H1 (cell line): ENCODE data around the gene DLEC1. TPM values are rescaled to one million over a fixed set of nuclear protein-coding genes. Genes with fewer than 3 reads are reported as not detected.

ENCODE experiments used
- CTCF ChIA-PET: fragments of 300-600 bp; sonication (Branson Sonifier 250); formaldehyde crosslinking; loops from one replicate; lab custom pipeline; 2021; ENCODE audit not compliant: partially characterized antibody; lab: Charles Lee
- POLR2A ChIA-PET: fragments of 300-600 bp; sonication (Branson Sonifier 250); formaldehyde crosslinking; loops from one replicate; lab custom pipeline; 2021; ENCODE audit warnings: inconsistent platforms; ENCODE audit not compliant: partially characterized antibody; lab: Charles Lee
- DNase-seq, 2 experiments: peaks; one replicate each; pipeline versions ENCODE4 v3.0.0 to v3.0.0-alpha.2; 2010 to 2022; ENCODE audit warnings: low spot score in 2 of 2, low read depth in 1 of 2, mixed read lengths in 1 of 2
- FAIRE-seq: peaks from 2 replicates; lab custom pipeline; 2011; peaks lifted over from hg19 to GRCh38; lab: Jason Lieb, UNC
- H2AFZ ChIP-seq: 2 replicates; pipeline ENCODE4 v1.8.1; 2012; ENCODE audit warnings: low read length, inconsistent platforms
- H2AK5ac ChIP-seq: 2 replicates; pipeline ENCODE4 v1.6.1; 2013; ENCODE audit warnings: low read depth, low read length
- H2BK120ac ChIP-seq: replicated peaks from 2 replicates; pipeline ENCODE3; 2013; ENCODE audit warnings: low read depth, low read length, inconsistent platforms
- H2BK12ac ChIP-seq: 2 replicates; pipeline ENCODE4 v1.6.1; 2013; ENCODE audit warnings: low read depth, low read length
- H2BK15ac ChIP-seq: 2 replicates; pipeline ENCODE4 v1.6.1; 2013; ENCODE audit warnings: low read length
- H2BK20ac ChIP-seq: 2 replicates; pipeline ENCODE4 v1.6.1; 2013; ENCODE audit warnings: low read length
- H2BK5ac ChIP-seq: 2 replicates; pipeline ENCODE4 v1.6.1; 2013; ENCODE audit warnings: low read depth, low read length
- H3K14ac ChIP-seq: 2 replicates; pipeline ENCODE4 v1.6.1; 2013; ENCODE audit warnings: inconsistent platforms; ENCODE audit not compliant: insufficient read length
- H3K18ac ChIP-seq: 2 replicates; pipeline ENCODE4 v1.6.1; 2013; ENCODE audit warnings: low read length; ENCODE audit errors: extremely low read depth
- H3K23ac ChIP-seq: 2 replicates; pipeline ENCODE4 v1.6.1; 2013; ENCODE audit warnings: inconsistent platforms; ENCODE audit not compliant: insufficient read length
- H3K23me2 ChIP-seq: 2 replicates; pipeline ENCODE4 v1.6.1; 2013; ENCODE audit warnings: low read depth, low read length
- H3K27ac ChIP-seq: 2 replicates; pipeline ENCODE4 v1.6.1; 2011; ENCODE audit warnings: low read depth, low read length, inconsistent platforms
- H3K27me3 ChIP-seq, 4 experiments: replicated peaks in 1 of 4; 1 replicate in 1 of 4; 2 replicates in 3 of 4; pipeline versions ENCODE4 v1.6.1 to v1.8.1; 2011 to 2013; ENCODE audit warnings: low read length in 3 of 4, mild to moderate bottlenecking in 3 of 4, inconsistent platforms in 2 of 4, mixed read lengths in 2 of 4, moderate library complexity in 1 of 4; ENCODE audit not compliant: control insufficient read depth in 3 of 4, insufficient read depth in 3 of 4; ENCODE audit errors: extremely low read depth in 1 of 4
- H3K36me3 ChIP-seq, 4 experiments: 2 replicates each; pipeline versions ENCODE4 v1.6.1 to v1.8.1; 2011 to 2013; ENCODE audit warnings: mild to moderate bottlenecking in 4 of 4, low read length in 3 of 4, moderate library complexity in 2 of 4, control low read depth in 1 of 4, inconsistent platforms in 1 of 4; ENCODE audit not compliant: insufficient read depth in 4 of 4, control insufficient read depth in 2 of 4
- H3K4ac ChIP-seq: replicated peaks from 2 replicates; pipeline ENCODE3; 2013; ENCODE audit warnings: low read length, low read depth, mixed read lengths, inconsistent platforms; ENCODE audit not compliant: insufficient read length
- H3K4me1 ChIP-seq, 4 experiments: replicated peaks in 1 of 4; 1 replicate in 1 of 4; 2 replicates in 3 of 4; pipeline versions ENCODE4 v1.6.1 to v1.8.1; 2011 to 2013; ENCODE audit warnings: low read length in 3 of 4, inconsistent platforms in 2 of 4, mixed read lengths in 1 of 4; ENCODE audit not compliant: insufficient read depth in 4 of 4, control insufficient read depth in 3 of 4
- H3K4me2 ChIP-seq, 2 experiments: 2 replicates each; pipeline versions ENCODE4 v1.6.1 to v1.8.1; 2011 to 2013; ENCODE audit warnings: low read depth in 2 of 2, low read length in 2 of 2, control low read depth in 1 of 2, inconsistent platforms in 1 of 2, mild to moderate bottlenecking in 1 of 2; ENCODE audit not compliant: insufficient read depth in 1 of 2
- H3K4me3 ChIP-seq, 4 experiments: fragments of 200-600, 300-600 bp in 1 of 4; sonication (generic), shearing (Covaris generic), sonication (Bioruptor Twin) in 1 of 4; 2 replicates each; pipeline versions ENCODE4 v1.5.1 to v1.8.1; 2011 to 2016; ENCODE audit warnings: low read length in 4 of 4, low read depth in 3 of 4, control low read depth in 2 of 4, inconsistent platforms in 2 of 4, mild to moderate bottlenecking in 2 of 4, mixed read lengths in 1 of 4, moderate library complexity in 1 of 4; ENCODE audit not compliant: insufficient read depth in 2 of 4; ENCODE audit errors: extremely low read depth in 1 of 4
- H3K56ac ChIP-seq: replicated peaks from 2 replicates; pipeline ENCODE3; 2013; ENCODE audit warnings: low read depth, mild to moderate bottlenecking, mixed read lengths, low read length, inconsistent platforms; ENCODE audit not compliant: insufficient read length
- H3K79me1 ChIP-seq: 2 replicates; pipeline ENCODE4 v1.6.1; 2013; ENCODE audit warnings: low read depth, low read length, control low read depth
- H3K79me2 ChIP-seq, 2 experiments: 2 replicates each; pipeline versions ENCODE4 v1.6.1 to v1.8.1; 2012 to 2013; ENCODE audit warnings: low read length in 2 of 2, mild to moderate bottlenecking in 2 of 2, inconsistent platforms in 1 of 2; ENCODE audit not compliant: insufficient read depth in 2 of 2, control insufficient read depth in 1 of 2
- H3K9ac ChIP-seq, 4 experiments: replicated peaks in 1 of 4; 1 replicate in 1 of 4; 2 replicates in 3 of 4; pipeline versions ENCODE4 v1.6.1 to v1.8.1; 2011 to 2013; ENCODE audit warnings: low read depth in 3 of 4, low read length in 3 of 4, control low read depth in 2 of 4, mild to moderate bottlenecking in 2 of 4, moderate library complexity in 2 of 4, inconsistent platforms in 1 of 4; ENCODE audit errors: extremely low read depth in 1 of 4
- H3K9me3 ChIP-seq, 2 experiments: 2 replicates each; pipeline versions ENCODE4 v1.6.1 to v1.8.1; 2012 to 2013; ENCODE audit warnings: mild to moderate bottlenecking in 2 of 2, moderate library complexity in 2 of 2, control low read depth in 1 of 2, inconsistent platforms in 1 of 2, low read depth in 1 of 2, low read length in 1 of 2, mixed read lengths in 1 of 2; ENCODE audit not compliant: insufficient read depth in 2 of 2
- H4K20me1 ChIP-seq, 2 experiments: replicated peaks in 1 of 2; 2 replicates each; pipeline versions ENCODE3 to v1.8.1; 2011 to 2013; ENCODE audit warnings: inconsistent platforms in 2 of 2, low read length in 2 of 2, mild to moderate bottlenecking in 1 of 2; ENCODE audit not compliant: insufficient read depth in 2 of 2, control insufficient read depth in 1 of 2
- H4K5ac ChIP-seq: 2 replicates; pipeline ENCODE4 v1.6.1; 2013; ENCODE audit warnings: low read length, low read depth, mixed read lengths, inconsistent platforms; ENCODE audit not compliant: insufficient read length
- H4K8ac ChIP-seq: 2 replicates; pipeline ENCODE4 v1.8.0; 2013; ENCODE audit warnings: mild to moderate bottlenecking, moderate library complexity, low read length, inconsistent platforms; ENCODE audit not compliant: insufficient read depth; ENCODE audit errors: extremely low read depth
- H4K91ac ChIP-seq: replicated peaks from 2 replicates; pipeline ENCODE3; 2013; ENCODE audit warnings: low read length, mixed read lengths, inconsistent platforms; ENCODE audit not compliant: insufficient read length
- BCL11A ChIP-seq, 2 experiments: IDR thresholded peaks; one replicate each; pipeline ENCODE4 v1.6.1; 2011; ENCODE audit warnings: low read depth in 2 of 2, low read length in 2 of 2, mild to moderate bottlenecking in 2 of 2
- HDAC6 ChIP-seq: IDR thresholded peaks from one replicate; pipeline ENCODE4 v1.7.1; 2012; ENCODE audit warnings: low read depth, mild to moderate bottlenecking, inconsistent platforms, low read length, moderate library complexity
- RNF2 ChIP-seq: fragments of 200-900, 300-1000 bp; sonication (generic); IDR thresholded peaks from 2 replicates; pipeline ENCODE4 v1.7.1; 2016; ENCODE audit warnings: borderline replicate concordance, low read depth, mild to moderate bottlenecking, antibody characterized with exemption, low read length; ENCODE audit not compliant: poor library complexity, severe bottlenecking; ENCODE audit errors: missing control alignments
- SAP30 ChIP-seq: fragments of 300-600 bp; sonication (generic); IDR thresholded peaks from 2 replicates; pipeline ENCODE4 v1.7.1; 2012; ENCODE audit warnings: low read length, moderate library complexity, mild to moderate bottlenecking, inconsistent platforms; ENCODE audit not compliant: insufficient read depth, insufficient replicate concordance
- WGBS, 2 experiments: shearing (Covaris generic) in 1 of 2; methylation state at CpG; one replicate each; pipeline versions ENCODE4 v1.1.6 to v1.1.7; 2013 to 2015; ENCODE audit warnings: low lambda C conversion rate in 2 of 2, mixed read lengths in 2 of 2, inconsistent platforms in 1 of 2, low coverage in 1 of 2, missing lambda C conversion rate in 1 of 2; ENCODE audit not compliant: insufficient replicate concordance in 2 of 2, insufficient coverage in 1 of 2, insufficient read length in 1 of 2; ENCODE audit errors: extremely low coverage in 1 of 2, missing lambda C conversion rate in 1 of 2; 5-methylcytosine and 5-hydroxymethylcytosine counted together
- polyA plus RNA-seq, 7 experiments: library from polyadenylated mRNA; depleted of rRNA in 3 of 7; stranded (reverse) in 5 of 7; unstranded in 2 of 7; fragments of >200 nt in 5 of 7; fragments of 200-250 nt in 2 of 7; gene quantifications; 1 replicate in 5 of 7; 2 replicates in 1 of 7; 4 replicates in 1 of 7; pipeline versions ENCODE4 v1.2.1 to v1.2.3, GENCODE V29; 2011 to 2013; ENCODE audit warnings: missing spikeins in 2 of 7, mixed read lengths in 2 of 7
- total RNA-seq: library from RNA; stranded (reverse); fragmentation: NEBNext Ultra II Directional; extraction: Animal tissue kit (Norgen Biotek cat#: 25700); gene quantifications from 2 replicates; pipeline ENCODE4 v1.2.1, GENCODE V29; 2021

The DLEC1 gene
- total and polyA plus RNA-seq, 2 of the 8 experiments (the other 6 are each of a cell fraction or from before 2014, with no cell fraction given): 0.26 to 0.76 TPM

DNA sequence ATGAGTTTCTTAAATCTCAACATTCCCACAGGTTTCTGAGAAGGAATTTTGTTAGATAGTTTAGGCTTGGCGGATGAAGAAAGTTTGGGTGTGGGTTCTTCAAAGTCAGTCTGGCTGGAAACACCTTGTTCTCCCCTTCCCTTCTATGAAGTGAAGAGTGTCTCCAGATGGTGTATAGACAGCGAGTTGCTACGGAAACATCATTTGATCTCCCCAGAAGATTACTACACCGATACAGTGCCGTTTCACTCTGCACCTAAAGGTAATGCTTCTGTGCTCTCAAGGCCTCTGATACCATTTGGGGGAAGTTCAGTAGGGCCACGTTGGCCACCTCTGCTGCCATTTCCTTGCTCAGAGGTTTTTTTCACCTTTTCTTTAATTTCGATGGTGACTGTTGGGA is 20.6 kb downstream of the DLEC1 start:
- no peaks in the 10 kb centered on the region for H3K79me2 ChIP-seq
- H2BK5ac ChIP-seq: no peak overlapping the region
- WGBS, 2 experiments: 89% methylated on average over 7 of the region's 7 CpGs; no CpG with 5 or more reads in 1 of the 2 experiments
- H2BK15ac ChIP-seq: no peak overlapping the region
- no peak overlapping the region for H3K27ac ChIP-seq
- H2AK5ac ChIP-seq: no peak overlapping the region
- no peak overlapping the region for H4K91ac ChIP-seq
- CTCF ChIA-PET: interaction anchor here (0.7 kb wide), 1 partner anchor 58 kb away, joined by 4 read pairs; no protein-coding TSS in a partner anchor
- H3K9me3 ChIP-seq: peaks cover 0 to 8% of the 10 kb centered on the region in 2 experiments; a peak in 2 of 4 replicates
- no peaks in the 10 kb centered on the region for H3K36me3 ChIP-seq
- no peak overlapping the region for H3K4ac ChIP-seq
- no peak overlapping the region for H2BK20ac ChIP-seq
- H3K79me1 ChIP-seq: no peaks in the 10 kb centered on the region
- 0 out of 2 replicates have a peak, but pooled peaks cover 2% of the 10 kb centered on the region for H3K23me2 ChIP-seq
- TF ChIP-seq SAP30: no peak
- TF ChIP-seq BCL11A (IDR thresholded peaks at IDR 0.05; ENCODE audit: low read depth in 2 of 2, low read length in 2 of 2): no peak
- TF ChIP-seq HDAC6: no peak
- TF ChIP-seq RNF2: no peak
- no peak overlapping the region for H2BK120ac ChIP-seq
- H2BK12ac ChIP-seq: no peak overlapping the region
- H3K9ac ChIP-seq: no peak overlapping the region
- no peak for FAIRE-seq
- H3K56ac ChIP-seq: no peak overlapping the region
- POLR2A ChIA-PET: no interaction called here
- H3K4me1 ChIP-seq: no peaks in the 10 kb centered on the region
- DNase-seq: no peak
- H2AFZ ChIP-seq: no peak overlapping the region
- H4K8ac ChIP-seq: no peak overlapping the region
- no peak overlapping the region for H4K5ac ChIP-seq
- no peak overlapping the region for H3K4me3 ChIP-seq
- H3K27me3 ChIP-seq: no peaks in the 10 kb centered on the region
- H3K23ac ChIP-seq: no peak overlapping the region
- no peak overlapping the region for H3K4me2 ChIP-seq
- no peak overlapping the region for H3K14ac ChIP-seq
- H3K18ac ChIP-seq: no peak overlapping the region
- H4K20me1 ChIP-seq: no peaks in the 10 kb centered on the region
